Neural cell (in vitro differentiated cells): Measurements from ENCODE around the gene COASY. TPM values are rescaled to one million over a fixed set of nuclear protein-coding genes. Genes with fewer than 3 reads are reported as not detected.

Source experiments
- H2AFZ ChIP-seq: fragments of 200-600, 300-800 bp; sonication (generic), shearing (Covaris generic); 2 replicates; pipeline ENCODE4 v1.6.0; 2014; ENCODE audit warnings: low read depth, mild to moderate bottlenecking, antibody characterized with exemption, low read length, moderate library complexity
- H3F3A ChIP-seq: fragments of 200-600 bp; shearing (Covaris generic); 2 replicates; pipeline ENCODE4 v1.6.1; 2016; ENCODE audit warnings: mild to moderate bottlenecking, moderate library complexity, mixed read lengths, antibody characterized with exemption, low read length; ENCODE audit not compliant: insufficient read depth, poor library complexity, severe bottlenecking
- H3K27ac ChIP-seq: fragments of 200-600, 300-800 bp; sonication (generic), shearing (Covaris generic); 2 replicates; pipeline ENCODE4 v1.5.1; 2014; ENCODE audit warnings: mild to moderate bottlenecking, low read length, moderate library complexity
- H3K27me3 ChIP-seq: fragments of 300-800, 200-600 bp; sonication (generic), shearing (Covaris generic); 2 replicates; pipeline ENCODE4 v1.6.0; 2014; ENCODE audit warnings: mild to moderate bottlenecking, low read depth, low read length, moderate library complexity; ENCODE audit not compliant: insufficient read depth
- H3K36me3 ChIP-seq: fragments of 300-800, 200-600 bp; sonication (generic), shearing (Covaris generic); 2 replicates; pipeline ENCODE4 v1.5.1; 2014; ENCODE audit warnings: mild to moderate bottlenecking, antibody characterized with exemption, low read length, moderate library complexity; ENCODE audit not compliant: insufficient read depth
- H3K4me2 ChIP-seq: fragments of 300-800, 200-600 bp; sonication (generic), shearing (Covaris generic); 2 replicates; pipeline ENCODE4 v1.6.0; 2014; ENCODE audit warnings: mild to moderate bottlenecking, low read length
- H3K4me3 ChIP-seq: fragments of 300-800, 200-600 bp; sonication (generic), shearing (Covaris generic); 2 replicates; pipeline ENCODE4 v1.5.1; 2014; ENCODE audit warnings: mild to moderate bottlenecking, low read length, moderate library complexity
- H3K79me2 ChIP-seq: fragments of 200-600 bp; shearing (Covaris generic); replicated peaks from 2 replicates; pipeline ENCODE4 v1.6.0; 2014; ENCODE audit warnings: mild to moderate bottlenecking, low read length, moderate library complexity; ENCODE audit not compliant: insufficient read depth
- H3K9ac ChIP-seq: fragments of 300-800, 200-600 bp; sonication (generic), shearing (Covaris generic); 2 replicates; pipeline ENCODE4 v1.6.1; 2016; ENCODE audit warnings: mild to moderate bottlenecking, low read length, mixed read lengths
- H3K9me2 ChIP-seq: fragments of 200-600 bp; shearing (Covaris generic); 2 replicates; pipeline ENCODE4 v1.6.1; 2016; ENCODE audit warnings: mild to moderate bottlenecking, low read length, mixed read lengths; ENCODE audit not compliant: insufficient read depth
- H3K9me3 ChIP-seq: fragments of 200-600, 300-800 bp; sonication (generic), shearing (Covaris generic); 2 replicates; pipeline ENCODE4 v1.6.1; 2016; ENCODE audit warnings: mild to moderate bottlenecking, mixed run types, low read length, moderate library complexity, mixed read lengths
- H4K20me1 ChIP-seq: fragments of 200-600 bp; shearing (Covaris generic); 2 replicates; pipeline ENCODE4 v1.6.1; 2016; ENCODE audit warnings: mild to moderate bottlenecking, mixed run types; ENCODE audit not compliant: insufficient read depth
- CTCF ChIP-seq: fragments of 450-650 bp; IDR thresholded peaks from 2 replicates; pipeline ENCODE4 v1.5.1; 2014; ENCODE audit warnings: antibody characterized with exemption, mild to moderate bottlenecking, moderate library complexity; ENCODE audit not compliant: poor library complexity, severe bottlenecking
- EP300 ChIP-seq: fragments of 450-650 bp; conservative IDR thresholded peaks from 2 replicates; pipeline ENCODE4 v1.6.1; 2014; ENCODE audit warnings: antibody characterized with exemption, mild to moderate bottlenecking, moderate library complexity; ENCODE audit not compliant: poor library complexity, severe bottlenecking
- EZH2 ChIP-seq: fragments of 200-600, 300-800 bp; shearing (Covaris generic), sonication (generic); IDR thresholded peaks from 2 replicates; pipeline ENCODE4 v1.6.1; 2014; ENCODE audit warnings: antibody characterized with exemption, low read length, borderline replicate concordance, mild to moderate bottlenecking; ENCODE audit not compliant: insufficient read depth, poor library complexity, severe bottlenecking
- MXI1 ChIP-seq: fragments of 450-650 bp; conservative IDR thresholded peaks from 2 replicates; pipeline ENCODE4 v1.6.1; 2014; ENCODE audit warnings: antibody characterized with exemption, mild to moderate bottlenecking; ENCODE audit not compliant: poor library complexity, severe bottlenecking
- POLR2AphosphoS5 ChIP-seq: IDR thresholded peaks from 2 replicates; pipeline ENCODE4 v1.6.1; 2012
- RAD21 ChIP-seq: fragments of 450-650 bp; conservative IDR thresholded peaks from 2 replicates; pipeline ENCODE4 v1.6.1; 2014; ENCODE audit warnings: antibody characterized with exemption, mild to moderate bottlenecking, moderate library complexity
- REST ChIP-seq: IDR thresholded peaks from 2 replicates; pipeline ENCODE4 v1.6.1; 2012; ENCODE audit warnings: borderline replicate concordance
- SMC3 ChIP-seq: fragments of 450-650 bp; conservative IDR thresholded peaks from 2 replicates; pipeline ENCODE4 v1.6.1; 2014; ENCODE audit warnings: antibody characterized with exemption, mild to moderate bottlenecking, moderate library complexity; ENCODE audit not compliant: poor library complexity
- TAF1 ChIP-seq: IDR thresholded peaks from 2 replicates; pipeline ENCODE4 v1.6.1; 2012; ENCODE audit warnings: low read depth
- polyA plus RNA-seq: library from polyadenylated mRNA; depleted of rRNA; stranded (reverse); fragments of >200 nt; gene quantifications from 2 replicates; pipeline ENCODE4 v1.2.3, GENCODE V29; 2014

Gene COASY
- polyA plus RNA-seq, 1 donor from 2014 or later, result 8.2 TPM

- no peak overlapping the region for H3K27ac ChIP-seq
- no peak overlapping the region for H3K4me3 ChIP-seq
- no peak overlapping the region for H3K4me2 ChIP-seq
- TF ChIP-seq TAF1 (no peak), CTCF (no peak), RAD21 (no peak), POLR2AphosphoS5 (no peak), MXI1 (no peak), REST (no peak), EZH2 (no peak), SMC3 (no peak), EP300 (no peak)
- H3K9me3 ChIP-seq, result no peaks in the 10 kb centered on the region
- no peaks in the 10 kb centered on the region for H3K27me3 ChIP-seq
- H3F3A ChIP-seq, result no peaks in the 10 kb centered on the region
- H3K9ac ChIP-seq, result no peak overlapping the region
- H4K20me1 ChIP-seq, result no peaks in the 10 kb centered on the region
- no peak overlapping the region for H2AFZ ChIP-seq
- H3K79me2 ChIP-seq, result no peaks in the 10 kb centered on the region
- no peaks in the 10 kb centered on the region for H3K9me2 ChIP-seq
- peaks cover 4% of the 10 kb centered on the region for H3K36me3 ChIP-seq
Measured at GRCh38 chr17:42513686-42514085, 48.3 kb upstream of the COASY start.

GRCh38 chr17:42514279-42514678 lies 47.7 kb upstream of the COASY start:
- H3F3A ChIP-seq, result no peaks in the 10 kb centered on the region
- TF ChIP-seq TAF1 (no peak), CTCF (no peak), EP300 (no peak), EZH2 (no peak), RAD21 (no peak), REST (no peak), POLR2AphosphoS5 (no peak), SMC3 (no peak), MXI1 (no peak)
- H3K9me2 ChIP-seq, result no peaks in the 10 kb centered on the region
- H3K4me2 ChIP-seq, result no peak overlapping the region
- H3K9me3 ChIP-seq, result no peaks in the 10 kb centered on the region
- H3K27ac ChIP-seq, result no peak overlapping the region
- no peak overlapping the region for H2AFZ ChIP-seq
- H3K4me3 ChIP-seq, result no peak overlapping the region
- peaks cover 4% of the 10 kb centered on the region for H3K36me3 ChIP-seq
- no peaks in the 10 kb centered on the region for H4K20me1 ChIP-seq
- no peak overlapping the region for H3K9ac ChIP-seq
- no peaks in the 10 kb centered on the region for H3K79me2 ChIP-seq
- H3K27me3 ChIP-seq, result no peaks in the 10 kb centered on the region
